Liver (tissue), 9 donors: Measurements from ENCODE around the gene SLIT3. TPM values are rescaled to one million over a fixed set of nuclear protein-coding genes. Genes with fewer than 3 reads are reported as not detected.
A peak's percentile ranks its signal among the peaks of the same experiment; 100 is the strongest.

ENCODE experiments used
- DNase-seq: peaks from one replicate; pipeline ENCODE4 v3.0.0-alpha.2; 2017; ENCODE audit warnings: low spot score
- H3K27ac ChIP-seq, 2 donors: one replicate each; pipeline ENCODE4 v1.7.0; 2013; ENCODE audit warnings: inconsistent platforms in 2 of 2, low read length in 2 of 2, control low read depth in 1 of 2, low read depth in 1 of 2, mild to moderate bottlenecking in 1 of 2
- H3K27me3 ChIP-seq, 4 donors: one replicate each; pipeline versions ENCODE4 v1.6.1 to v1.7.0; 2013; ENCODE audit warnings: low read length in 3 of 4, inconsistent platforms in 1 of 4, mild to moderate bottlenecking in 1 of 4, moderate library complexity in 1 of 4; ENCODE audit not compliant: control insufficient read depth in 4 of 4, insufficient read depth in 4 of 4
- H3K36me3 ChIP-seq, 4 donors: one replicate each; pipeline versions ENCODE4 v1.6.1 to v1.7.0; 2013; ENCODE audit warnings: low read length in 3 of 4, mild to moderate bottlenecking in 3 of 4, low read depth in 1 of 4, moderate library complexity in 1 of 4; ENCODE audit not compliant: control insufficient read depth in 4 of 4, insufficient read depth in 3 of 4
- H3K4me1 ChIP-seq, 4 donors: one replicate each; pipeline versions ENCODE4 v1.6.1 to v1.7.0; 2013; ENCODE audit warnings: low read length in 3 of 4, mild to moderate bottlenecking in 3 of 4, moderate library complexity in 1 of 4; ENCODE audit not compliant: control insufficient read depth in 4 of 4, insufficient read depth in 4 of 4
- H3K4me3 ChIP-seq, 3 donors: one replicate each; pipeline versions ENCODE4 v1.6.1 to v1.7.0; 2013; ENCODE audit warnings: low read length in 3 of 3, control low read depth in 1 of 3, low read depth in 1 of 3, mild to moderate bottlenecking in 1 of 3
- H3K9ac ChIP-seq, 2 donors: one replicate each; pipeline ENCODE4 v1.7.0; 2013; ENCODE audit warnings: low read length in 2 of 2, mild to moderate bottlenecking in 2 of 2, moderate library complexity in 2 of 2, control low read depth in 1 of 2, low read depth in 1 of 2
- H3K9me3 ChIP-seq, 4 donors: one replicate each; pipeline versions ENCODE4 v1.6.1 to v1.7.0; 2013; ENCODE audit warnings: low read length in 3 of 4; ENCODE audit not compliant: control insufficient read depth in 4 of 4
- FOXA1 ChIP-seq: IDR thresholded peaks from 2 replicates; pipeline ENCODE4 v1.6.1; 2016; ENCODE audit warnings: antibody characterized with exemption
- FOXA2 ChIP-seq: IDR thresholded peaks from 2 replicates; pipeline ENCODE4 v1.6.1; 2016; ENCODE audit warnings: antibody characterized with exemption
- GABPA ChIP-seq, 2 donors: IDR thresholded peaks in 1 of 2; conservative IDR thresholded peaks in 1 of 2; 2 replicates each; pipeline ENCODE4 v1.6.1; 2016; ENCODE audit warnings: antibody characterized with exemption in 2 of 2, mild to moderate bottlenecking in 1 of 2, moderate library complexity in 1 of 2
- HNF4A ChIP-seq, 2 donors: conservative IDR thresholded peaks; 2 replicates each; pipeline ENCODE4 v1.6.1; 2016; ENCODE audit warnings: antibody characterized with exemption in 2 of 2, mild to moderate bottlenecking in 2 of 2
- HNF4G ChIP-seq: IDR thresholded peaks from 2 replicates; pipeline ENCODE4 v1.6.1; 2016; ENCODE audit warnings: antibody characterized with exemption
- JUND ChIP-seq, 2 donors: IDR thresholded peaks; 2 replicates each; pipeline ENCODE4 v1.6.1; 2016; ENCODE audit warnings: antibody characterized with exemption in 2 of 2
- NR2F2 ChIP-seq: IDR thresholded peaks from 2 replicates; pipeline ENCODE4 v1.6.1; 2016; ENCODE audit warnings: antibody characterized with exemption
- RAD21 ChIP-seq, 2 donors: IDR thresholded peaks; 2 replicates each; pipeline ENCODE4 v1.6.1; 2016; ENCODE audit warnings: antibody characterized with exemption in 2 of 2, mild to moderate bottlenecking in 2 of 2
- RXRA ChIP-seq, 2 donors: IDR thresholded peaks; 2 replicates each; pipeline ENCODE4 v1.6.1; 2017 to 2018; ENCODE audit warnings: antibody characterized with exemption in 2 of 2, mild to moderate bottlenecking in 1 of 2
- SP1 ChIP-seq: IDR thresholded peaks from 2 replicates; pipeline ENCODE4 v1.6.1; 2018; ENCODE audit warnings: antibody characterized with exemption, mild to moderate bottlenecking
- TAF1 ChIP-seq: conservative IDR thresholded peaks from 2 replicates; pipeline ENCODE4 v1.6.1; 2016; ENCODE audit warnings: antibody characterized with exemption, mild to moderate bottlenecking
- YY1 ChIP-seq: IDR thresholded peaks from 2 replicates; pipeline ENCODE4 v1.6.1; 2016; ENCODE audit warnings: antibody characterized with exemption, mild to moderate bottlenecking
- WGBS: extraction: QIAGEN DNeasy Blood & Tissue Kit; methylation state at CpG from one replicate; pipeline ENCODE4 v1.1.7; 2013; 5-methylcytosine and 5-hydroxymethylcytosine counted together
- polyA plus RNA-seq, 2 donors: library from polyadenylated mRNA; stranded (reverse) in 1 of 2; unstranded in 1 of 2; fragments of 200-250 nt in 1 of 2; fragments of >200 nt in 1 of 2; fragmentation: Nextera tagmentation in 1 of 2; extraction: Ambion mirVana in 1 of 2; gene quantifications; one replicate each; pipeline versions ENCODE4 v1.2.1 to v1.2.3, GENCODE V29; 2013 to 2015
- total RNA-seq, 2 donors: library from RNA; depleted of rRNA; stranded (reverse); fragments of >200 nt; gene quantifications; one replicate each; pipeline ENCODE4 v1.2.3, GENCODE V29; 2014
- TF ChIP-seq, protein P1 (sequence below): IDR thresholded peaks from 2 replicates; pipeline ENCODE4 v1.6.1; 2016; ENCODE audit warnings: antibody characterized with exemption
- TF ChIP-seq, protein P2 (sequence below): IDR thresholded peaks from 2 replicates; pipeline ENCODE4 v1.6.1; 2016; ENCODE audit warnings: antibody characterized with exemption, mild to moderate bottlenecking
- TF ChIP-seq, protein P3 (sequence below): IDR thresholded peaks from 2 replicates; pipeline ENCODE4 v1.6.1; 2016; ENCODE audit warnings: antibody characterized with exemption
- TF ChIP-seq, protein P4 (sequence below): fragments of 150-350 bp; IDR thresholded peaks from 2 replicates; pipeline ENCODE4 v1.5.1; 2017; ENCODE audit warnings: improper control_type of control experiment, low read depth, low read length; ENCODE audit not compliant: missing input control
- donor health status: healthy.
- donor health status: healthy.
- donor health status: healthy.
- donor health status: healthy.
- donor health status: healthy.

SLIT3 gene
- total and polyA plus RNA-seq, 4 donors: 0.61 to 1.3 (median 0.91) TPM

DNA sequence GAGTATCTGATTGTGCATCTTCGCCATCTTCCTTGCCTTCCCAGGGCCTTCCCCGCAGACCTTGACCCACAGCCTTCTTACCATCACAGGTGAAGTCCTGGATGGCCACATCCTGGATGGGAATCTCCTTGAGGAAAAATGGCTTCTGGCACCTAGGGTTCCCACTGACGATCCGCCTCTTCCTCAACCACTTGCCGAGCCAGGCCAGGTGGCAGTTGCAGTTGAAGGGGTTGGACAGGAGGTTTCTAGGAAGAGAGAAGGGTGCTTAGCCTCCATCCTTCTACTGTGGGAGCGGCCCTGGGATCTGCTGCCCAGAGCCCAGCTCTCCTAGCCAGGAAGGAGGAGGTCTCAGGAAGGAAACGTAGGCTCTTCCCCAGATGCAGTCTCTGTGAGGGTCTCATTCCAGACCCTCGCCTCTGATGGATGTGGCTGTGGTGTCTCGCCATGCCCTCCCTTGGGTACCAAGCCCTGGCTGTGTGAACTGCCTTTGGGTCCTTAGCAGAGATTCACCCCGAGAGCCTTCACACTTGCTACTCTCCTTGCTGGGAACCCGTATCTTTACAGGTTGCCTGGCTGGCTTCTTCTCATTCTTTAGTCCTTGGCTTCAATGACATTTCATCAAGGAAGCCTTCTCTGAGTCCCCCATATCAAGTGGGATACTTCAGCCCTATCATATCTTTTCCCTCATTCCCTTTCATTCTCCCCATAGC, 551.4 kb downstream of the SLIT3 start:
- DNase-seq: peak; percentile 27
- Histone ChIP-seq H3K4me1 (no peaks in the 10 kb centered on the region), H3K27ac (no peak overlapping the region), H3K9me3 (no peaks in the 10 kb centered on the region), H3K9ac (no peak overlapping the region), H3K4me3 (no peak overlapping the region), H3K36me3 (no peaks in the 10 kb centered on the region), H3K27me3 (no peaks in the 10 kb centered on the region)
- TF ChIP-seq, protein P1, sequence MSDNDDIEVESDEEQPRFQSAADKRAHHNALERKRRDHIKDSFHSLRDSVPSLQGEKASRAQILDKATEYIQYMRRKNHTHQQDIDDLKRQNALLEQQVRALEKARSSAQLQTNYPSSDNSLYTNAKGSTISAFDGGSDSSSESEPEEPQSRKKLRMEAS: no peak
- no peak for TF ChIP-seq GABPA (IDR thresholded peaks at IDR 0.05 in 1 of 2, conservative IDR thresholded peaks at IDR 0.05 in 1 of 2)
- no peak for TF ChIP-seq HNF4A (conservative IDR thresholded peaks at IDR 0.05)
- TF ChIP-seq, protein P2, sequence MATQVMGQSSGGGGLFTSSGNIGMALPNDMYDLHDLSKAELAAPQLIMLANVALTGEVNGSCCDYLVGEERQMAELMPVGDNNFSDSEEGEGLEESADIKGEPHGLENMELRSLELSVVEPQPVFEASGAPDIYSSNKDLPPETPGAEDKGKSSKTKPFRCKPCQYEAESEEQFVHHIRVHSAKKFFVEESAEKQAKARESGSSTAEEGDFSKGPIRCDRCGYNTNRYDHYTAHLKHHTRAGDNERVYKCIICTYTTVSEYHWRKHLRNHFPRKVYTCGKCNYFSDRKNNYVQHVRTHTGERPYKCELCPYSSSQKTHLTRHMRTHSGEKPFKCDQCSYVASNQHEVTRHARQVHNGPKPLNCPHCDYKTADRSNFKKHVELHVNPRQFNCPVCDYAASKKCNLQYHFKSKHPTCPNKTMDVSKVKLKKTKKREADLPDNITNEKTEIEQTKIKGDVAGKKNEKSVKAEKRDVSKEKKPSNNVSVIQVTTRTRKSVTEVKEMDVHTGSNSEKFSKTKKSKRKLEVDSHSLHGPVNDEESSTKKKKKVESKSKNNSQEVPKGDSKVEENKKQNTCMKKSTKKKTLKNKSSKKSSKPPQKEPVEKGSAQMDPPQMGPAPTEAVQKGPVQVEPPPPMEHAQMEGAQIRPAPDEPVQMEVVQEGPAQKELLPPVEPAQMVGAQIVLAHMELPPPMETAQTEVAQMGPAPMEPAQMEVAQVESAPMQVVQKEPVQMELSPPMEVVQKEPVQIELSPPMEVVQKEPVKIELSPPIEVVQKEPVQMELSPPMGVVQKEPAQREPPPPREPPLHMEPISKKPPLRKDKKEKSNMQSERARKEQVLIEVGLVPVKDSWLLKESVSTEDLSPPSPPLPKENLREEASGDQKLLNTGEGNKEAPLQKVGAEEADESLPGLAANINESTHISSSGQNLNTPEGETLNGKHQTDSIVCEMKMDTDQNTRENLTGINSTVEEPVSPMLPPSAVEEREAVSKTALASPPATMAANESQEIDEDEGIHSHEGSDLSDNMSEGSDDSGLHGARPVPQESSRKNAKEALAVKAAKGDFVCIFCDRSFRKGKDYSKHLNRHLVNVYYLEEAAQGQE: no peak
- TF ChIP-seq NR2F2: no peak
- TF ChIP-seq JUND (IDR thresholded peaks at IDR 0.05): no peak
- TF ChIP-seq, protein P3, sequence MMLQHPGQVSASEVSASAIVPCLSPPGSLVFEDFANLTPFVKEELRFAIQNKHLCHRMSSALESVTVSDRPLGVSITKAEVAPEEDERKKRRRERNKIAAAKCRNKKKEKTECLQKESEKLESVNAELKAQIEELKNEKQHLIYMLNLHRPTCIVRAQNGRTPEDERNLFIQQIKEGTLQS: no peak
- TF ChIP-seq YY1: no peak
- no peak for TF ChIP-seq TAF1
- TF ChIP-seq FOXA2: no peak
- TF ChIP-seq FOXA1: no peak
- TF ChIP-seq RXRA (IDR thresholded peaks at IDR 0.05): no peak
- TF ChIP-seq, protein P4, sequence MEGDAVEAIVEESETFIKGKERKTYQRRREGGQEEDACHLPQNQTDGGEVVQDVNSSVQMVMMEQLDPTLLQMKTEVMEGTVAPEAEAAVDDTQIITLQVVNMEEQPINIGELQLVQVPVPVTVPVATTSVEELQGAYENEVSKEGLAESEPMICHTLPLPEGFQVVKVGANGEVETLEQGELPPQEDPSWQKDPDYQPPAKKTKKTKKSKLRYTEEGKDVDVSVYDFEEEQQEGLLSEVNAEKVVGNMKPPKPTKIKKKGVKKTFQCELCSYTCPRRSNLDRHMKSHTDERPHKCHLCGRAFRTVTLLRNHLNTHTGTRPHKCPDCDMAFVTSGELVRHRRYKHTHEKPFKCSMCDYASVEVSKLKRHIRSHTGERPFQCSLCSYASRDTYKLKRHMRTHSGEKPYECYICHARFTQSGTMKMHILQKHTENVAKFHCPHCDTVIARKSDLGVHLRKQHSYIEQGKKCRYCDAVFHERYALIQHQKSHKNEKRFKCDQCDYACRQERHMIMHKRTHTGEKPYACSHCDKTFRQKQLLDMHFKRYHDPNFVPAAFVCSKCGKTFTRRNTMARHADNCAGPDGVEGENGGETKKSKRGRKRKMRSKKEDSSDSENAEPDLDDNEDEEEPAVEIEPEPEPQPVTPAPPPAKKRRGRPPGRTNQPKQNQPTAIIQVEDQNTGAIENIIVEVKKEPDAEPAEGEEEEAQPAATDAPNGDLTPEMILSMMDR: no peak
- no peak for TF ChIP-seq SP1
- WGBS: 92% methylated on average over 11 of the region's 11 CpGs

DNA sequence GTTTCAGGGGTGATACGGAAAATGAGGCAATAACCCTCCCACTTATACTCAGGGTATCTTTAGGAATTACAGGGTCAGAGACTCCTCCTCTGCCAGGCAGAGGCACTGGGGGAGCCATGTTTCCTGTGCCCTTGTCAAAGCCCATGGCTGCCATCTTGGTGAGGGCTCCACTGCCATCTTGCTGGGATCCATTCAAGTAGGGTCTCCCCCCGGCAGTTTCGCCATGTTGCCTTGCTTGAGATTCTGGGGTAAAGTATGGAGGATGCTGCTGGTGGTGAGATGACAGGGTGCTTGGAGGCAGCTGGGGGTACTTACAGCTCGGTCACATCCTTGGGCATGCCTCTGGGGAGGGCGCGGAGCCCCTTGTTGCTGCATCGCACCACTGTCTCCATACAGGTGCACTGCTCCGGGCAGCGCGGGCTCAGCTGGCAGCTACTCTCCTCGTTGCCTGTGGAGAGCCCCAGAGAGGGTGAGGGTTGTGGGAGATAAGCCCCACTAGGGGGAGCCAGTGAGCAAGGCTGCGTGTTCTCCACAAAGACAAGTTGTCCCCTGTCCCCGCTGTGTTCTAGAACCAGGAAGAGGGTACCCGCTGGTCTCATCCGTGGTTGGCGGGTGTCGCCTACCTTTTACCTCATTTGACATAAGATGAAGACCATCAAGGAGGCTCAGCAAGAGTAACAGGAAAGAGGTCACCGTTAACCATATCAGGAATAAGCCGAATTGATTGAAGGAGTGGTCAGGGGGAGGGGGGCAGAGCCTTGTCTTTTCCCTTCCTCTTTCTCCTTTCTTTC, 552.8 kb downstream of the SLIT3 start:
- 58% methylated on average over 19 of the region's 19 CpGs for WGBS
- Histone ChIP-seq H3K9me3 (no peaks in the 10 kb centered on the region), H3K4me3 (no peak overlapping the region), H3K27me3 (no peaks in the 10 kb centered on the region), H3K36me3 (no peaks in the 10 kb centered on the region), H3K9ac (no peak overlapping the region), H3K27ac (no peak overlapping the region), H3K4me1 (no peaks in the 10 kb centered on the region)
- DNase-seq: peak; percentile 86
- TF ChIP-seq GABPA (IDR thresholded peaks at IDR 0.05 in 1 of 2, conservative IDR thresholded peaks at IDR 0.05 in 1 of 2) (no peak), HNF4G (no peak), RAD21 (IDR thresholded peaks at IDR 0.05) (peak; percentile 24 to 74)
- TF ChIP-seq, protein P4: peak; percentile 47
